GM19468 (cell line): ENCODE results near the gene FLT3LG.

Source experiments
- ATAC-seq: cut with Tn5 transposase; IDR thresholded peaks from one replicate; pipeline ENCODE4 v1.9.1; 2021; ENCODE audit warnings: mild to moderate bottlenecking, moderate library complexity, moderate number of reproducible peaks; ENCODE audit not compliant: unreplicated experiment; ENCODE audit errors: extremely low read depth

FLT3LG gene

GRCh38 chr19:49473868-49474541 is at the start of gene FLT3LG:
Gene FLT3LG, plus strand, starts transcription at chr19:49474215. Its CDS starts 425 bp downstream, at chr19:49474640.
- no peak for ATAC-seq

- ATAC-seq, result no peak
Observed at GRCh38 chr19:49425178-49425577, 48.8 kb upstream of the FLT3LG start, which contains the start of gene GFY. Gene GFY, plus strand, starts transcription at chr19:49425388. Its CDS starts 1,043 bp downstream, at chr19:49426431.

GRCh38 chr19:49425922-49426592 is 48.0 kb upstream of the FLT3LG start:
- ATAC-seq, result no peak

- no peak for ATAC-seq
Observed at GRCh38 chr19:49427339-49427738, 46.7 kb upstream of the FLT3LG start.

- no peak for ATAC-seq
Observed at GRCh38 chr19:49427855-49428546, 46.0 kb upstream of the FLT3LG start.

- ATAC-seq, result no peak
Observed at GRCh38 chr19:49428547-49429451, 45.2 kb upstream of the FLT3LG start.

GRCh38 chr19:49430172-49430677 is 43.8 kb upstream of the FLT3LG start:
- no peak for ATAC-seq

- no peak for ATAC-seq
Observed at GRCh38 chr19:49430678-49431329, 43.2 kb upstream of the FLT3LG start.

GRCh38 chr19:49431330-49431749 is 42.7 kb upstream of the FLT3LG start:
- ATAC-seq, result no peak

GRCh38 chr19:49432141-49433073 is 41.6 kb upstream of the FLT3LG start:
- no peak for ATAC-seq

GRCh38 chr19:49433240-49433901 is 40.6 kb upstream of the FLT3LG start:
- no peak for ATAC-seq

GRCh38 chr19:49434907-49435583 is 39.0 kb upstream of the FLT3LG start:
- ATAC-seq, result no peak

GRCh38 chr19:49435670-49436069 is 38.3 kb upstream of the FLT3LG start:
- ATAC-seq, result no peak

- ATAC-seq, result no peak
Observed at GRCh38 chr19:49436381-49437017, 37.5 kb upstream of the FLT3LG start.

GRCh38 chr19:49437231-49437630 is 36.8 kb upstream of the FLT3LG start:
- ATAC-seq, result no peak

- ATAC-seq, result no peak
Observed at GRCh38 chr19:49438261-49438660, 35.8 kb upstream of the FLT3LG start.

GRCh38 chr19:49439836-49440235 is 34.2 kb upstream of the FLT3LG start:
- no peak for ATAC-seq
